ENCODE data around the gene PIK3C2A.

The PIK3C2A gene

GRCh38 chr11:17162376-17162775 lies 45.4 kb downstream of the PIK3C2A start:
- DNase-seq (ENCODE audit: low read depth in 2 of 3, low spot score in 1 of 3): no peak

DNA sequence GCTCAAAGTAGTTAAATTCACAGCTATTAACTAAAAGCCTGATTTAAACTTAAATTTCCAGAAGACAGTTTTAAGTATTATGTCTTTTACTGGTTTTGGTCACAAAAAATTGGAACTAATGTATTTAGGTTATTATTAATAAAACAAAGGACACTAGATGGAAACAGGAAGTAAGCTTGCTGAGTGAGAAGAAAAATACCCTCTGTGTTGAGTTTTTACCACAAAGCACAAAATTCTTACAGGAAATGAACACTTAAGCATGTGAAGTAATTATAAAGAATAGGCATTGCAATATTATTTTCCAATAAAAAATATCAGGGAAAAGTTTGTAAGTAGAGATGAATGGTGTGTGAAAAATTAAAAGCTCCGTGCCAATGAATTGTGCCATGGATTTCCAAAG lies 46.3 kb downstream of the PIK3C2A start:
- DNase-seq (ENCODE audit: low read depth in 2 of 3, low spot score in 1 of 3): no peak

GRCh38 chr11:17159441-17159840 lies 48.3 kb downstream of the PIK3C2A start:
- no peak for DNase-seq (ENCODE audit: low read depth in 2 of 3, low spot score in 1 of 3)

Data from stimulated activated CD4-positive, alpha-beta T cell treated with anti-CD3 and anti-CD28 coated beads, Interleukin-12 subunit alpha, Interleukin-12 subunit beta, amount 100 ng/mL, for 48 hours (primary cell).